Ascending aorta (tissue), 2 donors: Measurements from ENCODE around the gene IL20RB. TPM values are rescaled to one million over a fixed set of nuclear protein-coding genes. Genes with fewer than 3 reads are reported as not detected.

Source experiments
- DNase-seq, 2 donors: peaks; one replicate each; pipeline ENCODE4 v3.0.0-alpha.2; 2019; ENCODE audit warnings: low spot score in 2 of 2
- H3K27ac ChIP-seq, 2 donors: fragments of 200-600 bp; sonication (generic); one replicate each; pipeline ENCODE4 v1.5.1; 2016 to 2017; ENCODE audit warnings: mild to moderate bottlenecking in 1 of 2
- H3K27me3 ChIP-seq: fragments of 200-600 bp; sonication (generic); one replicate; pipeline ENCODE4 v1.5.1; 2017
- H3K36me3 ChIP-seq, 2 donors: fragments of 200-600 bp; sonication (generic); one replicate each; pipeline ENCODE4 v1.5.1; 2016
- H3K4me1 ChIP-seq, 2 donors: fragments of 200-600 bp; sonication (generic); one replicate each; pipeline ENCODE4 v1.5.1; 2016 to 2017; ENCODE audit warnings: mild to moderate bottlenecking in 1 of 2
- H3K4me3 ChIP-seq, 2 donors: fragments of 200-600 bp; sonication (generic); one replicate each; pipeline ENCODE4 v1.5.1; 2016 to 2017; ENCODE audit warnings: mild to moderate bottlenecking in 1 of 2
- H3K9me3 ChIP-seq, 2 donors: fragments of 200-600 bp; sonication (generic); one replicate each; pipeline ENCODE4 v1.5.1; 2016
- CTCF ChIP-seq, 3 experiments: fragments of 200-600 bp in 2 of 3; fragments of 450-650 bp in 1 of 3; sonication (generic) in 2 of 3; IDR thresholded peaks; one replicate each; pipeline ENCODE4 v1.5.1; 2016 to 2019; ENCODE audit warnings: antibody characterized with exemption in 3 of 3, mild to moderate bottlenecking in 1 of 3, moderate library complexity in 1 of 3
- intact Hi-C: fragments of 100-400 bp; cut with DNase I; formaldehyde crosslinking; loops from one replicate; pipeline ENCODE4 v1.15.1; 2023
- total RNA-seq: library from RNA; depleted of rRNA; stranded (reverse); fragments of >200 nt; gene quantifications from one replicate; pipeline ENCODE4 v1.1.0, GENCODE V29; 2016

The IL20RB gene
- not detected for total RNA-seq

GRCh38 chr3:136957751-136958288 is at the start of gene IL20RB:
Gene IL20RB (plus strand): TSS chr3:136957983. CDS start chr3:136958114, 131 bp downstream.
- H3K27ac ChIP-seq = no peak within 1 kb of the TSS
- H3K36me3 ChIP-seq = no peaks in the 10 kb centered on the region
- DNase-seq = no peak
- TF ChIP-seq CTCF (IDR thresholded peaks at IDR 0.05) = no peak
- no peaks in the 10 kb centered on the region for H3K9me3 ChIP-seq
- H3K4me3 ChIP-seq = no peak within 1 kb of the TSS
- H3K4me1 ChIP-seq = peaks cover 0 to 10% of the 10 kb centered on the region in 2 donors
- intact Hi-C loops = no loop called here
- no peaks in the 10 kb centered on the region for H3K27me3 ChIP-seq

- peaks cover 29 to 37% of the 10 kb centered on the region in 2 donors for H3K9me3 ChIP-seq
- no peak for DNase-seq
- no peak for TF ChIP-seq CTCF (IDR thresholded peaks at IDR 0.05)
- H3K27me3 ChIP-seq = no peaks in the 10 kb centered on the region
- H3K27ac ChIP-seq = no peak overlapping the region
- peaks cover 0 to 4% of the 10 kb centered on the region in 2 donors for H3K36me3 ChIP-seq
- H3K4me3 ChIP-seq = no peak overlapping the region
- H3K4me1 ChIP-seq = peaks cover 0 to 2% of the 10 kb centered on the region in 2 donors
- intact Hi-C loops = no loop called here
Observed at GRCh38 chr3:136908297-136908696, 49.5 kb upstream of the IL20RB start.

DNA sequence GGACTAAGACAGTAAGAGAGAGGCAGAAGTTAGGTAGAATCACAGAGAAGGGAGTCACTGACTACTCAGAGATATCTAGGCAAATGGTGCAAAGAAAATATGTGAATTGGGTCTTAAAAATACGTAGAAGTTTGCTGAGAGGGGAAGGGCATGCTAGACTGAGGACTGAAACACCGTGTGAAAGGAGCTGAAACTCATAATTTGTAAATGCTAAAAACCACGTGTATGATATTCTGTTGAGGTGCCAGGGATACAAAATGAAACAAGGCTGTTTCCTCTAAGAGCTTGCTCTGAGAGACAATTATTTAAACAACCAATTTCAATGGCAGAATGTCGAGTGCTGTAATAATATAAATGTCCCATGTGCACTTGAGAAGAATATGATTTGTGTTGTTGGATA is 48.6 kb upstream of the IL20RB start:
- no peak overlapping the region for H3K27ac ChIP-seq
- intact Hi-C loops = no loop called here
- DNase-seq = no peak

DNA sequence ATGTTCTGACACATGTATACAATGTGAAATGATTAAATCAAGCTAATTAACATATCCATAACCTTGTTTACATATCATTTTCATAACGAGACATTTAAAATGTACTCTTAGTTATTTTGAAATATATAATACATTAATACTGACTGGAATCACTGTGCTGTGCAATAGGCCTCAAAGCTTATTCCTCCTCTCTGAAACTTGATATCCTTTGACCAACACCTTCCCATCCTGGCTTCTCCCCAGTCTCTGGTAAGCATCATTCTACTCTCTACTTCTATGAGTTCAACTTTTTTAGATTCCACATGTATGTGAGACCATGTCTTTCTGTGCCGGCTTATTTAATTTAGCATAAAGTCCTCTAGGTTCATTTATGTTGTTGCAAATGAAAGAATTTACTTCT is 47.1 kb upstream of the IL20RB start:
- Histone ChIP-seq H3K27me3 (no peaks in the 10 kb centered on the region), H3K4me1 (peaks cover 0 to 2% of the 10 kb centered on the region in 2 donors), H3K27ac (no peak overlapping the region), H3K9me3 (peaks cover 12 to 19% of the 10 kb centered on the region in 2 donors), H3K36me3 (peaks cover 0 to 4% of the 10 kb centered on the region in 2 donors), H3K4me3 (no peak overlapping the region)
- TF ChIP-seq CTCF (IDR thresholded peaks at IDR 0.05) = no peak
- intact Hi-C loops = no loop called here
- DNase-seq = no peak

More for the DNA sequence above, 48.6 kb upstream of the IL20RB start:
- Histone ChIP-seq H3K9me3 (peaks cover 20 to 29% of the 10 kb centered on the region in 2 donors), H3K4me3 (no peak overlapping the region), H3K27me3 (no peaks in the 10 kb centered on the region), H3K4me1 (peaks cover 0 to 2% of the 10 kb centered on the region in 2 donors), H3K36me3 (peaks cover 0 to 4% of the 10 kb centered on the region in 2 donors)
- no peak for TF ChIP-seq CTCF (IDR thresholded peaks at IDR 0.05)

GRCh38 chr3:136913168-136913567 is 44.6 kb upstream of the IL20RB start:
- Histone ChIP-seq H3K36me3 (peaks cover 0 to 4% of the 10 kb centered on the region in 2 donors), H3K27me3 (no peaks in the 10 kb centered on the region), H3K4me1 (peaks cover 0 to 2% of the 10 kb centered on the region in 2 donors), H3K27ac (no peak overlapping the region), H3K9me3 (peaks cover 12 to 19% of the 10 kb centered on the region in 2 donors), H3K4me3 (no peak overlapping the region)
- intact Hi-C loops = no loop called here
- DNase-seq = no peak
- TF ChIP-seq CTCF (IDR thresholded peaks at IDR 0.05) = no peak
